ES-I3 (cell line): ENCODE results near the gene OR4C5.
"Not testable (repeated sequence)": the region's sequence is repeated elsewhere in the genome, so short reads cannot be mapped to it uniquely, and the experiment has no call there.

Experiments used
- H3K36me3 ChIP-seq: 2 replicates; pipeline ENCODE4 v1.6.1; 2013; ENCODE audit warnings: mild to moderate bottlenecking, low read length, control low read depth, moderate library complexity; ENCODE audit not compliant: insufficient read depth
- H3K4me1 ChIP-seq: 2 replicates; pipeline ENCODE4 v1.6.1; 2013; ENCODE audit warnings: mild to moderate bottlenecking, control low read depth, low read length; ENCODE audit not compliant: insufficient read depth
- H3K9ac ChIP-seq: 2 replicates; pipeline ENCODE4 v1.6.1; 2013; ENCODE audit warnings: low read depth, mild to moderate bottlenecking, low read length, moderate library complexity
- H3K9me3 ChIP-seq: 2 replicates; pipeline ENCODE4 v1.6.1; 2013; ENCODE audit warnings: mild to moderate bottlenecking, low read length, moderate library complexity; ENCODE audit not compliant: control insufficient read depth, insufficient read depth

OR4C5 gene

DNA sequence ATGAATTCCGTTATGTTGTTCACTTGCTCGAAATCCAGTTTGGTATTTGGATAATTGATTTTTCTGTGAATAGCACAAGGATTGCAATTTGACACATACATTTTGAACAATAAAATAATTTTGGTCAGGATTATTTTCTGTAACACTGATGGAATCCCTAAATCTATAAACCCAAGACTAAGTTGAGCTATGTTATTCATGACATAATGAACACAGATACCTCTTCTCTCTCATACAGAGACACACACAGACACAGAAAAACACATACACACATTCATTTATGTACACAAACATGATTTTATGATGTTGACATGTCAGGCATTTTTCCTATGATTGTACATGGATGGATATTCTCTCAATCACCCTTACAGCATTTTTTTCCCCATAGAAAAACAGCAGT, at the start of gene OR4C5:
Gene OR4C5 (minus strand): TSS at position 101 of the 400 bp plus-strand sequence. CDS start 0 bp downstream, at position 101.
- Histone ChIP-seq H3K4me1 (no peaks in the 10 kb centered on the region), H3K36me3 (no peaks in the 10 kb centered on the region), H3K9me3 (no peaks in the 10 kb centered on the region), H3K9ac (no peak within 1 kb of the TSS)

DNA sequence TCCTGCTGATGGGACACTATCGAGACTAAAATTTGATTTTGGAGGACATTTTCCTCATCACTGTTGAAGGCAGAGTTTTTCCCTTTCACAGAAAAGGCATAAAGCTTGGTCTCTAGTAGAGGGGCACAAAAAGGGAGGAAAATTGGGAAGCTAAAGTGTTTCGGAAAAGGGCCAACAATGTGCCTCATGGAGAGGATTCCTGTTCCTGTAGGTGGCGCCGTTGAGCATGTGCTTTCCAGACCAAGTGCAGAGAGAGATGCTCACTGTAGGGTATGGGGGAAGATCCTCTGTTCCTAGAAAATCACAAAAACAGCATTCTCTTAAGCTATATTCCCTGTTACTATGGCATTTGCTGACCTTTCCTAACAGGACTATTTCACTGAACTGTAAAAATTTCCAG, 18.4 kb upstream of the OR4C5 start:
- Histone ChIP-seq H3K4me1 (no peaks in the 10 kb centered on the region), H3K9me3 (no peaks in the 10 kb centered on the region), H3K36me3 (no peaks in the 10 kb centered on the region), H3K9ac (no peak overlapping the region)

DNA sequence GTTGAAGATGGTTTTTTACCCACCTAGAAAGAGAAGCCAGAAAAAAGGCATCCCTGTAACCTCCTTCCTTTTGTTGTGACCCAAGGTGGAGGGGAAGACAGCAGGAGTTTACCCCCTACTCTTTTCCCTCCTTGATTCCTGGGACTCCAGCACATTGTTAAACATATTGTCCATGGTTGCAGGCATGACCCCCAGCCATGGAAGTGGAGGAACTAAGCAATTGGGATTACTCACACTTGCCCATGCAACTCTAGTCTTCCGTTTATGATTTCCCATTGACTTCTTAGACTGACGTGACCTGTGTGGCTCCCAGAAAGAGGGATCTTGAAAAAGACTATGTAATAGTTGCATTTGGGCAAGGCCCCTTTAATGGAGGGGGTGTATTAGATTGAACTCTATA, 17.9 kb upstream of the OR4C5 start:
- not testable (repeated sequence) for H3K36me3 ChIP-seq, H3K9ac ChIP-seq, H3K9me3 ChIP-seq, H3K4me1 ChIP-seq

DNA sequence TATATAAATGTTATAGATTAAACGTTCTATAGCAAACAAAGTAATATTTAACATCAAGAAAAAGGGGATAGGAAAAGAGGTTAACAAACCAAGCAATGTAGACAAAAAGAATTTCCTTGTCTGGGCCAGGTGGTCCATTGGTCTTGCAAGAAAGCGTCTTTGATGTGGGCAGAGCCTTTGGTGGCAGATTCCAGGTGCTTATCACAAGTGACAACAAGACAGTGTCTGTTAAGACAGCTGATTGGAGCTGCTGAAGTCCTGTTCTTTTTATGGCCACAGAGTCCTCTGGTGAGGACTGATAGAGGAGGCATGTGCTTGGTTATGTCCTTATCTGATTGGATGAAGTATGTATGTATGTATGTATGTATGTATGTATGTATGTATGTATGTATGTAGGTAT, 5.0 kb downstream of the OR4C5 start:
- not testable (repeated sequence) for H3K9me3 ChIP-seq

DNA sequence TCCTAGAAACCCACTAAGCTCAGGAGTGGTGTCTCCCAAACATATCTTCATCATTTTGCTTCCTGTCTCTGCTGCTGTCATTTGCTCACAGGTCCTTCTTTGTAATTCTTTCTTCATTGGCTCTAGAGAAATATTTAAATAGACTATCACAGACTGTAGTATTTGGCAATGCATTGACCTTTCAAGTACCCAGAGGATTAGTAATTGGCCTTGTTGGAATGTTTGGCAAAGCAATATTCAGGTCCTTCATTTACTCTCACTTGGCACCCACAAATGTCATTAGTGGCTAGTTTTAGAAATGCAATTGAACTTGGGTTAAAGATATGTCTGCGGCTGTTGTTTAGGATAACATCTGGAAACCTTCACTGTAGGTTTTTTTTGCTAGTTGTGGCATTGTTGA, 11.6 kb downstream of the OR4C5 start:
- no peaks in the 10 kb centered on the region for H3K9me3 ChIP-seq
- H3K36me3 ChIP-seq = no peaks in the 10 kb centered on the region
- H3K9ac ChIP-seq = no peak overlapping the region
- no peaks in the 10 kb centered on the region for H3K4me1 ChIP-seq

More for the DNA sequence above, 5.0 kb downstream of the OR4C5 start:
- H3K9ac ChIP-seq, H3K36me3 ChIP-seq, H3K4me1 ChIP-seq: not testable (repeated sequence)

DNA sequence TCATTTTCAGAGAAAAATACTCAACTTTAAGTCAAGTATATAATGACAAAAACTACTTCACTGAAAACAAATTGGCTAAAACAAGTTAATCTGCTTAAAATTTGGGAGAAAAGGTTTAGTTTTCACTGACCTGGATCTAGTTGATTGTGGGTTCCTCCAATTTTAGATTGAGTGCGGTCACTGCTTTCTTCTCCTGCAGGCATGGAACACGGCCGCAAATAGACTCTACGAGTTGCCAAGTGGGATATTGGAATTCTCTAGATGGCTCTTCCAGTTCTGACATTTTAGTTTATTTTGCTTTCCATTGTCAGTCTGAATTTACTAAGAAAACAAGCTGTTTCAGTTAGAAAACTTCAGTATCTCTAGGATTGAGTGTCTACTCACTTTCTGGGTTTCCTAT, 12.3 kb downstream of the OR4C5 start:
- H3K9me3 ChIP-seq = no peaks in the 10 kb centered on the region
- no peaks in the 10 kb centered on the region for H3K36me3 ChIP-seq
- H3K9ac ChIP-seq = no peak overlapping the region
- no peaks in the 10 kb centered on the region for H3K4me1 ChIP-seq

DNA sequence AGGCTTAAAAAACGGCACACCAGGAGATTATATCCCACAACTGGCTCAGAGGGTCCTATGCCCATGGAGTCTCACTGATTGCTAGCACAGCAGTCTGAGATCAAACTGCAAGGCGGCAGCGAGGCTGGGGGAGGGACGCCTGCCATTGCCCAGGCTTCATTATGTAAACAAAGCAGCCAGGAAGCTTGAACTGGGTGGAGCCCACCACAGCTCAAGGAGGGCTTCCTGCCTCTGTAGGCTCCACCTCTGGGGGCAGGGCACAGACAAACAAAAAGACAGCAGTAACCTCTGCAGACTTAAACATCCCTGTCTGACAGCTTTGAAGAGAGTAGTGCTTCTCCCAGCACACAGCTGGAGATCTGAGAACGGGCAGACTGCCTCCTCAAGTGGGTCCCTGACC, 20.0 kb downstream of the OR4C5 start:
- not testable (repeated sequence) for H3K4me1 ChIP-seq, H3K36me3 ChIP-seq, H3K9me3 ChIP-seq, H3K9ac ChIP-seq

DNA sequence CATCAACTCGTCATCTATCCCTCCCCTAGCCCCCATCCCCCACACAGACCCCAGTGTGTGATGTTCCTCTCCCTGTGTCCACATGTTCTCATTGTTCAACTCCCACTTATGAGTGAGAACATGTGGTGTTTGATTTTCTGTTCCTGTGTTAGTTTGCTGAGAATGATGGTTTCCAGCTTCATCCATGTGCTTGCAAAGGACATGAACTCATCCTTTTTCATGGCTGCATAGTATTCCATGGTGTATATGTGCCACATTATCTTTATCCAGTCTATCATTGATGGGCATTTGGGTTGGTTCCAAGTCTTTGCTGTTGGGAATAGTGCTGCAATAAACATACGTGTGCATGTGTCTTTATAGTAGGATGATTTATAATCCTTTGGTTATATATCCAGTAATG, 23.8 kb downstream of the OR4C5 start:
- not testable (repeated sequence) for H3K4me1 ChIP-seq, H3K36me3 ChIP-seq, H3K9ac ChIP-seq, H3K9me3 ChIP-seq

DNA sequence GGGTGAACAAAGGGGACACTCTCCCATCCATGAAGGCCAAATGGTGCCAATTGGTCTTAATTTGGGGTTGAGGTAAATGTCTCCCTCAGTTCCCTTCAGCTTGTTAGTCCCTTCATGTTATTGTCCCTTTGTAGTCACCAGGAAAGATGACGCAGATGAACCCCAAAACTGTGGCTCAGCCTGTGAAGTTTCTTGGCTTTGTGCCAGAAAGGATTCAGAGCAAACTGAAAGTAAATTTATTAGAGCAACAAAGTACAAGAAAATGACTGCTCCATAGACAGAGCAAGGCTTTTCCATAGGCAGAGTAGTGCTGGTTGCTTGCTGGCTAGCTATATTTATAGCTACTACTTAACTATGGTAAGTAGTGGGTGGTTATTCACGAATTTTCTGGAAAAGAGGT, 24.8 kb downstream of the OR4C5 start:
- Histone ChIP-seq H3K9me3 (no peaks in the 10 kb centered on the region), H3K4me1 (no peaks in the 10 kb centered on the region), H3K36me3 (no peaks in the 10 kb centered on the region), H3K9ac (no peak overlapping the region)

DNA sequence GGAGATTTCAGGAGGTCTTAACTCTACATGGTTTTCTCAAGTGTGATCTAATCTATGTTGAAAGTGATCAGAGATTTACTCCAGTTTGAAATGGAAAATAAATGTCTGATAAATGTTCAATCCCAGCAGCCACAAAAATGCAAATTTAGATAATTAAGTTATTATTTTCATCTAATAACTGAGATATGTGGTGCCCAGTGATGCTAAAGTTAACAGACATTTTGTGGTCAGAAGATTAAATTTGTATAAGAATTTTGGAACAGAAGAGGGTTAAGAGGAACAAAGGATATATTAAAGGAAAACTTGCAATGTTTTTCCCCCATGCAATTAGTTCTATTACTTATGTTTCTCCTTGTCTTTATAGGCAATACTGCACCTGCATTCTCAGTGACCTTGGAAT, 41.6 kb downstream of the OR4C5 start, which contains the start of gene OR4C3:
Gene OR4C3 (plus strand): TSS at position 301 of the 400 bp plus-strand sequence. CDS start 102 bp downstream, outside the sequence.
- H3K9me3 ChIP-seq, H3K9ac ChIP-seq, H3K36me3 ChIP-seq, H3K4me1 ChIP-seq: not testable (repeated sequence)

DNA sequence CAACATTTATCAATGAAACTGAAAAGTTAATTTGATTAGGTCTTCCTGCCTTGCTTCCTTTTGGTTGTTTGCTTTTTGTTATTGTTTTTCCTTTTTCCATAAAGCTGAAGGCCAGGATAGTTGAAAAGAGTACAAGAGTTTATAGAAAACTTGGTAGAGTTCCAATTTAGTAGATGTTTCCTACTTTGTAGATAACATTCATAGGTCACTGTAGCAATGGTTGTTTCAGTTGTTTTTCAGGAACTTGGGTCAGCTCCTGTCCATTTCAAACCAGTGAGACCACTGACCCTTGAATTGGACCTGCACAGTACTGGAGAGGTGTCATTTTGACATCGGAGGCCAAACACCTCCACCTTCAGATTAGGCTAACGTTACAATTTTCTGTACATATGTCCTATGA, 46.5 kb downstream of the OR4C5 start:
- not testable (repeated sequence) for H3K9me3 ChIP-seq, H3K4me1 ChIP-seq, H3K36me3 ChIP-seq, H3K9ac ChIP-seq
